Activated CD8-positive, alpha-beta T cell treated with anti-CD3 and anti-CD28 coated beads for 36 hours (primary cell): Measurements from ENCODE around the gene DCDC2C. TPM values are rescaled to one million over a fixed set of nuclear protein-coding genes. Genes with fewer than 3 reads are reported as not detected.

Source experiments
- ATAC-seq: fragments of 200-7000 bp; cut with Tn5 transposase; one replicate; pipeline ENCODE4 v1.10.0; 2021; ENCODE audit warnings: mild to moderate bottlenecking, moderate library complexity
- CTCF ChIA-PET: fragments of 350-600 bp; sonication (Branson Sonifier 250); formaldehyde crosslinking; loops from one replicate; lab custom pipeline; 2021; ENCODE audit warnings: antibody characterized with exemption; lab: Charles Lee
- POLR2A ChIA-PET: fragments of 350-600 bp; sonication (Branson Sonifier 250); formaldehyde crosslinking; loops from one replicate; lab custom pipeline; 2021; ENCODE audit warnings: antibody characterized with exemption; lab: Charles Lee
- DNase-seq: peaks from one replicate; pipeline ENCODE4 v3.0.0-alpha.2; 2020
- H3K27ac Mint-ChIP-seq: one replicate; pipeline ENCODE4 v1.8.0; 2021; ENCODE audit warnings: mild to moderate bottlenecking, mixed read lengths
- H3K27me3 Mint-ChIP-seq: one replicate; pipeline ENCODE4 v1.8.0; 2021; ENCODE audit warnings: mixed read lengths
- H3K36me3 Mint-ChIP-seq: one replicate; pipeline ENCODE4 v1.8.0; 2021; ENCODE audit warnings: low read depth, mixed read lengths
- H3K4me1 Mint-ChIP-seq: one replicate; pipeline ENCODE4 v1.8.0; 2021; ENCODE audit warnings: low read depth, mixed read lengths
- H3K4me3 Mint-ChIP-seq: one replicate; pipeline ENCODE4 v1.8.0; 2021; ENCODE audit warnings: mild to moderate bottlenecking, moderate library complexity, mixed read lengths
- H3K9me3 Mint-ChIP-seq: one replicate; pipeline ENCODE4 v1.8.0; 2021; ENCODE audit warnings: mixed read lengths
- CTCF ChIP-seq: fragments of 200-600 bp; IDR thresholded peaks from one replicate; pipeline ENCODE4 v1.8.0; 2022; ENCODE audit warnings: antibody characterized with exemption, mild to moderate bottlenecking
- intact Hi-C: fragments of 100-400 bp; cut with micrococcal nuclease; formaldehyde crosslinking; loops from one replicate; pipeline ENCODE4 v1.10.0; 2022
- total RNA-seq, 2 experiments: library from RNA; stranded (reverse); gene quantifications; one replicate each; pipeline ENCODE4 v1.2.3, GENCODE V29; 2021

Gene DCDC2C
- total RNA-seq, 2 experiments from 2014 or later = not detected

- Mint-ChIP-seq H3K4me3 (no peak overlapping the region), H3K9me3 (no peaks in the 10 kb centered on the region), H3K36me3 (no peaks in the 10 kb centered on the region), H3K27me3 (peaks cover 2% of the 10 kb centered on the region), H3K4me1 (no peaks in the 10 kb centered on the region), H3K27ac (no peak overlapping the region)
- ChIA-PET POLR2A (no interaction called here), CTCF (interaction anchor here (1.5 kb wide), 1 partner anchor 46 kb away, joined by 3 read pairs; no protein-coding TSS in a partner anchor)
- ATAC-seq = no peak
- intact Hi-C loops = no loop called here
- TF ChIP-seq CTCF = no peak
- no peak for DNase-seq
These were observed 170.5 kb downstream of the DCDC2C start for GRCh38 chr2:3873899-3874298.

- ChIA-PET CTCF (interaction anchor here (1.2 kb wide), 1 partner anchor 148 kb away, joined by 3 read pairs; no protein-coding TSS in a partner anchor), POLR2A (no interaction called here)
- Mint-ChIP-seq H3K4me1 (no peaks in the 10 kb centered on the region), H3K27ac (no peak overlapping the region), H3K36me3 (no peaks in the 10 kb centered on the region), H3K4me3 (no peak overlapping the region), H3K9me3 (no peaks in the 10 kb centered on the region), H3K27me3 (peaks cover 3% of the 10 kb centered on the region)
- DNase-seq (no peak), ATAC-seq (no peak)
- intact Hi-C loops = no loop called here
- TF ChIP-seq CTCF = no peak
These were observed 172.8 kb downstream of the DCDC2C start for GRCh38 chr2:3876221-3876620.

GRCh38 chr2:3876685-3877084 lies 173.3 kb downstream of the DCDC2C start:
- Mint-ChIP-seq H3K36me3 (no peaks in the 10 kb centered on the region), H3K4me3 (no peak overlapping the region), H3K27me3 (peaks cover 3% of the 10 kb centered on the region), H3K4me1 (no peaks in the 10 kb centered on the region), H3K27ac (no peak overlapping the region), H3K9me3 (no peaks in the 10 kb centered on the region)
- no peak for DNase-seq
- CTCF ChIA-PET = interaction anchor here (1.2 kb wide), 1 partner anchor 149 kb away, joined by 3 read pairs; no protein-coding TSS in a partner anchor
- TF ChIP-seq CTCF = no peak
- intact Hi-C loops = no loop called here
- no peak for ATAC-seq
- POLR2A ChIA-PET = no interaction called here

- intact Hi-C loops = no loop called here
- ATAC-seq = no peak
- ChIA-PET POLR2A (no interaction called here), CTCF (no interaction called here)
- no peaks in the 10 kb centered on the region for H3K4me1 Mint-ChIP-seq
- no peak for DNase-seq
- no peaks in the 10 kb centered on the region for H3K36me3 Mint-ChIP-seq
- no peak overlapping the region for H3K27ac Mint-ChIP-seq
- TF ChIP-seq CTCF = no peak
- no peak overlapping the region for H3K4me3 Mint-ChIP-seq
- peaks cover 5% of the 10 kb centered on the region for H3K9me3 Mint-ChIP-seq
- peaks cover 1% of the 10 kb centered on the region for H3K27me3 Mint-ChIP-seq
These were observed 182.6 kb downstream of the DCDC2C start for GRCh38 chr2:3885629-3886628.

- peaks cover 8% of the 10 kb centered on the region for H3K9me3 Mint-ChIP-seq
- H3K27ac Mint-ChIP-seq = no peak overlapping the region
- H3K27me3 Mint-ChIP-seq = no peaks in the 10 kb centered on the region
- ChIA-PET POLR2A (no interaction called here), CTCF (no interaction called here)
- no peaks in the 10 kb centered on the region for H3K4me1 Mint-ChIP-seq
- no peak for TF ChIP-seq CTCF
- H3K36me3 Mint-ChIP-seq = no peaks in the 10 kb centered on the region
- ATAC-seq (no peak), DNase-seq (no peak)
- intact Hi-C loops = no loop called here
- no peak overlapping the region for H3K4me3 Mint-ChIP-seq
These were observed 191.6 kb downstream of the DCDC2C start for GRCh38 chr2:3895021-3895420.
